ENCODE measurements around the gene TBC1D16.
"Not testable (repeated sequence)": the region's sequence is repeated elsewhere in the genome, so short reads cannot be mapped to it uniquely, and the experiment has no call there.

Gene TBC1D16

DNA sequence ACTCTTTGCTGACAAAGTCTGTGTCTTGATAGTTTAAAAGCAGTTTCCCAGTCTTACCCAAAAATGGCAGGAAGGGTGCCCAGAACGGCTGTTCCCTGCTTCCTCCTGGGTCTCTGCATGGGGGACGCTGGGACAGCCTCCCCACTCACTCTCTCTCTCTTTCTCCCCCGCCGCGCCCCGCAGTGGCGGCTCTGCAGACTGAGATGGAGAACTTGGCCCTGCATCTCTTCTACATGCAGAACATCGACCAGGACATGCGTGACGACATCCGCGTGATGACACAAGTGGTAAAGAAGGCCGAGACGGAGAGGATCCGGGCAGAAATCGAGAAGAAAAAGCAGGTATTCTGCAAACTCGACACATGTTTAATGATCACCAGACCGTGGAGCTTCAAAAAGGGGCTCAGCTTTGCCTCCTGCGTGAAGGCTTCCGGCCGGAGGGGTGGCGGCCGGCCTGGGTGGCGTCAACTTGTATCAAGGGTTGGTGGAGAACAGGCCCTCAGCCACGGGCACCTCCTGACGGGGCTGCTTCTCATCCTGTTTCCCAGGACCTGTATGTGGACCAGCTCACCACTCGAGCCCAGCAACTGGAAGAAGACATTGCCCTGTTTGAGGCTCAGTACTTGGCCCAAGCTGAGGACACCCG, 22.8 kb upstream of the TBC1D16 start:
- intact Hi-C loops (cut with DNase I), result no loop called here
- peak in 1 of 10 donors; percentile 79 for DNase-seq

DNA sequence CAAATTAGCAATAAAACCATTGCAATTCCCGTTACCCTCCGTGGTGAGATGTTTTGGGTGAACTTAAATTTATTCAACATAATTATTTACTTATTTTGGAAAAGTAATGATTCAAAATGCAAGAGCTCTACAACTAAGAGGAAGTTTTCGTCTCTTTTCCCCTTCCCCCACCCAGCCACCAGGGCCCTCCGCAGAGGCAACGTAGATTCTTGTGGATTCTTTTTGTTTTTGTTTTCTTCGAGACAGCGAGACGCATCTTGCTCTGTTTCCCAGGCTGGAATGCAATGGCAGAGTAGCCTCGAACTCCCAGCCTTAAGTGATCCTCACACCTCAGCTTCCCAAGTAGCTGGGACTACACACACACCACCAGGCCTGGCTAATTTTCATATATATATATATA, 19.9 kb upstream of the TBC1D16 start:
- intact Hi-C loops (cut with DNase I), result no loop called here
- DNase-seq, result peak in 1 of 10 donors; percentile 22

DNA sequence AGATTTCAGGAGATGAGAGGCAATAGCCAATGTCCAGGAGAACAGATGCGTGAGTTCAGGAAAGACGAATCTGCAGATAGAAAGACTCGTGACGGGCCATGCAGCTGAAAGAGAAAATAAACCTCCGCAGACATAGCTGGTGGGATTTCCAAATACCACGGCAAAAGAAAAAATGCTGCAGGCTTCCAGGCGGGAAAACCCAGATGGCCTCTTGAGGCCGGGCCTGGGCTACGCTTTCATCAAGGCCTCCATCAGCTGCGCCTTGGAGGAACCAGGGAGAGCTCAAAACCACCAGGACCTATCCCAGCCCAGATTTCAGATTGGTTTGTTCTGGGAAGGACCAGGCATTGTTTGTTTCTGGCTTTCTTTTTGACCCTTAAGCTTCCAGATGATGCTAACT, 17.4 kb upstream of the TBC1D16 start:
- peak in 1 of 10 donors; percentile 43 for DNase-seq
- intact Hi-C loops (cut with DNase I), result no loop called here

DNA sequence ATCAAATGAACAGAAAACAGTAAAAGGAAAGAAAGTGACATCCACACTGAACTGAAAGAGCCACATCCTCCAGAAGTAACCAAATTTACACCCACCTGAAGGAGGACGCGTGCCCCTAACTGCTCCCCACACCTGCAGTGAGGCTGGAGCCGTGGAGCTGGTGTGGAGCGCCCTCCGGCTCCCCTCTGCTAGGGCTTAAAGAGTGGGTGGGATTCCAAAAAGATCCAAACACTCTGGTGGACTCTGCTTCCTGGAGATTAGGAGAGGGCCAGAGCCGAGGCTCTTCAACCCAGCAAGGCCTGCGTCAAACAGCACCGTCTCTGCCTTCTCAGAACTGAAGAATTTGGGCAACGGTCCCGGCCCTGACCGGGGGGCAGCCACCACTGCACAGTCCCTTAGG, 16.0 kb upstream of the TBC1D16 start:
- intact Hi-C loops (cut with DNase I), result no loop called here
- DNase-seq, result peak in 1 of 10 donors; percentile 75

DNA sequence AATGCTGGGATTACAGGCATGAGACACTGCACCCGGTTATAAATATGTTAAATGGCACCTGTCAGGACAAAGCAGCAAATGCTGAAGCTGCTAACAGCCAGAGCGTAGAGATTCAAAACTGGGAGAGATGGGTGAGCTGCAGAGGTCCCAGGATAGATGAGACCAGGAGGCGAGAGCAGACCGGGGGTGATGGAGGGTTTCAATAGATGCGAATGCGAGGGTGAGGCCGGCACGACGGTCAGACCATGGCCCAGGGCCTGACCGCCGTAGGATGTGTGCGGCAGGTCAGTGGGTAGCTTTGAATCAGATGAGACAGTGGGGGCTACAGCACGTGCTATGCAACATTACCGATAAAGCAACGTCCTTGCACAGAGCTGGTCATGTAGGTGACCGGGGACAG, 15.0 kb upstream of the TBC1D16 start:
- DNase-seq, result peak in 2 of 10 donors; percentile 30 to 57
- intact Hi-C loops (cut with DNase I), result no loop called here

DNA sequence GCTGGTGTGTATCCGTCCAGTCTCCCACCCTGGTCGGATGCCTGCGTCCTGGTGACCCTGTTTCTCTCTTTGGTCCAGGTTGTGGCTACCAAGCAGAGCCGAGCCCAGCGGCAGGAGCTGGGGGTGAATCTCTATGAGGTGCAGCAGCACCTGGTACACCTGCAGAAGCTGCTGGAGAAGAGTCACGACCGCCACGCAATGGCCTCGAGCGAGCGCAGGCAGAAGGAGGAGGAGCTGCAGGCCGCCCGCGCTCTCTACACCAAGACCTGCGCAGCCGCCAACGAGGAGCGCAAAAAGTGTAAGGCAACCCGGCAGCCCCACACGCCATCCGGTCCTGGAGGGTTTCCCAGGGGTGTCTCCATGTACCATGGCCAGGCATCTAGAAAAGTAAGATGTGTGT, 14.3 kb upstream of the TBC1D16 start:
- intact Hi-C loops (cut with DNase I), result no loop called here
- peak in 2 of 10 donors; percentile 54 to 77 for DNase-seq

DNA sequence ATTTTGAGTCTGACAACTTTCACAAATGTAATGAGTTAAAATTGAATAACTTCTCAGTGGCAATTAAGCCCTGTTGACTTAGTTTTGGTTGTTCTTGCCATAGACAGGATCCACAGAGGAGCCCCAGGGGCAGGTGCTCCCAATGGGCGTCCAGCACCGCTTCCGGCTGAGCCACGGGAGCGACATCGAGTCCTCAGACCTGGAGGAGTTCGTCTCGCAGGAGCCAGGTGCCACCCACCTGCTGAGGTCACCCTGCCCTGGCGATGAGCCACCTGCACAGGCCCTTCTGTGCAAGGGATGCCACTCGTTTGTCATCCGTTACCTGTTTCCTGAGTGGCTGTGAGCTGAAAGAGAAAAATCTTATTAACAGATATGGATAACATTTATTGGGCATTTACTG, 11.5 kb upstream of the TBC1D16 start:
- intact Hi-C loops (cut with DNase I), result no loop called here
- DNase-seq, result peak in 1 of 10 donors; percentile 48

DNA sequence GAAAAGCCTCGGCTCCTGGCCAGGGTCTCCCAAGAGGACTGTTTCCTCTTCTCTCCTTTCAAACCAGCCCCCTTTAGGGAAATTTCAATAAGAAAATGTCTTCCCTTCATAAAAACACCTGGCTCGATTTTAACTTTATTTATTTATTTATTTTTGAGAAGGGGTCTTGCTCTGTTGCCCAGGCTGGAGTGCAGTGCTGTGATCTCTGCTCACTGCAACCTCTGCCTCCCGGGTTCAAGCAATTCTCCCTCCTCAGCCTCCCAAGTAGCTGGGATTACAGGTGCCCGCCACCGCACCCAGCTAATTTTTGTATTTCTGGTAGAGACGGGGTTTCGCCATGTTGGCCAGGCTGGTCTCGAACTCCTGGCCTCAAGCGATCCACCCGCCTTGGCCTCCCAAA, 11.0 kb upstream of the TBC1D16 start:
- peak in 1 of 10 donors; percentile 21 for DNase-seq
- intact Hi-C loops (cut with DNase I), result not testable (repeated sequence)

DNA sequence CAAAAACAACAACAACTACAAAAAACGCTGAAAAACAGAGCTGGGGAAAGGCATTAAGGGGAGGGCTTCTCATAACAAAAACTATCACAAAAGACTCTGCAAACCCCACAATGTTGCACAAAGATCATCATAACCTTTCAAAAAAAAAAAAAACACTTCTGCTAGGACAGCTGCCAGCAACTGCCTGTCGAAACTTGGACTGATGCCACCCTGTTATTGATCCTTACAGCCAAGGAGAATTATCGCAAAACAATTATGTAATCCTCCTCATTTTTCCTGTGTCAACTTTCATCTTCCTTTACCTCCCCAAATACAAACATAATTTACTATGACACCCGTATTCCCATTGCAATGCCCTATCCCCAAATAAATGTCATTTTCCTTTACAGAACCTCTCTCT, 10.0 kb upstream of the TBC1D16 start:
- DNase-seq, result no peak
- intact Hi-C loops (cut with DNase I), result no loop called here

DNA sequence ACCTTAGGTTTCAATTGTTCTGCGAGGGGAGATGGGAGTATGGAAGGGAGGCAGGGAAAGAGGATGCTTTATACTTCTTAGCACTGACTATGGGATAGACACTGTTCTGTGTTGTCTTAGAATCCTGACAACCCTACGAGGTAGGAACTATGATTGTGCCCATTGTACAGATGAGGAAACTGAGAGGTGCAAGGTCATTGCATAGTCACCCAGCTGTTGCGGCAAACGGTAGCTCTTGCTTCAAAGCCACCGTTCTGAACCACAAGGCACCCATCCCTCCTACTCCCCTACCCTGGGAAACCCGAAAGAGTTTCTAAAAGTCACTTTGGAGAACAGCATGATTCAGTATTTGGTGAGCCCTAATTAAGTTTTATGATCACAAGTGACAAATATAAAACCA, 8.3 kb upstream of the TBC1D16 start:
- intact Hi-C loops (cut with DNase I), result no loop called here
- no peak for DNase-seq

DNA sequence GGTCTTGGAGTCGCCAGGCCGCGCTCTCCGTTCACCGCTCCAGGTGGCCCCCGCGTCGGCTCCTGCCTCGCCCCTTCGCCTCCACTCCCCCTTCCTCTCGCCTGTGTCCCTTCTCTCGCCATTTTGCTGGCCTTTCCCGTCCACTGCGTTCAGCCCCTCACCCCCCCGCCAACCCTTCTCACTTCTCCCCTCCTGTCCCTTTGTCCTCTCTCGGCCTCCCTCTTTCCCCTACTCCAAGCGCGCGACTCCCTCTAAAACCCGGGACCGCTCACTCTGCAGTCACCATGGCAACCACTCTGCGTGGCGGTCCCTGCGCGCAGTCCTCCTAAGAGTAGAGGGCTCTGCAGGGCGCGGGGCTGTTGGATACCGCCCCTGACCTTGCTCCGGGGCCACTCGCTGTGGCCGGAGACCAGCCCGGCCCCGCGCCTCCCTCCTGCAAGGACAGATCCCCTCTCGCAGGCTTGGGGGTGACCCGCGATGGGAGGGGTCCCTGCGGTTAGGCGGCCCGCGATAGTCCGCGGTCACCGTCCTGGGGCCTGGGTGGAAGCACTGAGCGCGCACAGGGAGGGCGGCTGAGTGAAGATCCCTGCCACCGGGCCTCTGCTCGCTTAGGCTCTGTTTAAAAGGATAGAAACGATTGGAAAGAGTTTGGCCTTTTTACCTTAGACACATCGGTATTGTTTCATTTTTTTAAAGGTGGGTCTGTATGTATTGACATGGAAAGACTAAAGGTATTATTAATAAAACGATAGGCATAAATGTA, 1.2 kb upstream of the TBC1D16 start:
- DNase-seq, result peak in 7 of 10 donors; percentile 26 to 92 (median 55)
- intact Hi-C loops (cut with DNase I), result no loop called here

DNA sequence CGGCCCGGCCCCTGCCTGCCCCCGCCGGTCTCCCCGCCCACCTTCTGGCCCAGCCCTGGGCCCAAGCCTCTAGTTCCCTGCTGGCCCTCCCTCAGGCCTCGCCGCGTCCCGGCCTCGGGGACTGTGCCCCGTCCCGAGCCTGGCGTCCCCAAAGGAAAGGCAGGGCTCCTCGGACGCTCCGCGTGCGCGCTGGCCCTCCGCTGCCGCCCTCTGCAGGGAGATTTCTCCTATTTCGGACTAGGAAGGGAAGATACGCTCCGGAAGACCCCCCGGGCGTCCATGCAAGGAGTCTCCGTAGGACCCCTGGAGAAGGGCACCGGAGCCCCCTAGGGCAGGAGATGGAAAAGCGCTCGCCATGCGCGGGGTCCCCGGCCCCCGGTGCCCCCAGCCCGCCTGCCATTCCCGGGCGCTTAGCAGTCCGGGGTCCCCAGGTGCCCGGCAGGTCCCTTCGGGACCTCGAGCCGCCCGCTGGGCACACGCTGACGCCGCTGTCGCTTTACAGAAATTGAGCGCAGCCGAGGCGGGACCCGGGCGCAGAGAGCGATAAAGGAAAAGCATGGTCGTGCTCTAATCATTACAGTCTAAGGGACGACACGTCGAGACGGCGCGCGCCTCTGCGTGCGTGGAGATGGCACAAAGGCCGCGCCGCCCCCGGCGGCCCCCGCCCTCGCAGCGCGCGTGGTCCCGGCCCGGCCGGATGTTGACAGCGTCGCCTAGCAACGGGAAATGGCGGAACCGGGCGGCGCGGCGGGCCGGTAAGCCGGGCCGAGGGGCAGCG, 454 bp upstream of the TBC1D16 start, which contains the start of gene CCDC40:
TSS of gene CCDC40 (plus strand) at position 706 of the 778 bp plus-strand sequence. CDS start at position 727, 21 bp downstream.
- intact Hi-C loops (cut with DNase I), result no loop called here
- DNase-seq, result peak; percentile 64 to 95 (median 74)

DNA sequence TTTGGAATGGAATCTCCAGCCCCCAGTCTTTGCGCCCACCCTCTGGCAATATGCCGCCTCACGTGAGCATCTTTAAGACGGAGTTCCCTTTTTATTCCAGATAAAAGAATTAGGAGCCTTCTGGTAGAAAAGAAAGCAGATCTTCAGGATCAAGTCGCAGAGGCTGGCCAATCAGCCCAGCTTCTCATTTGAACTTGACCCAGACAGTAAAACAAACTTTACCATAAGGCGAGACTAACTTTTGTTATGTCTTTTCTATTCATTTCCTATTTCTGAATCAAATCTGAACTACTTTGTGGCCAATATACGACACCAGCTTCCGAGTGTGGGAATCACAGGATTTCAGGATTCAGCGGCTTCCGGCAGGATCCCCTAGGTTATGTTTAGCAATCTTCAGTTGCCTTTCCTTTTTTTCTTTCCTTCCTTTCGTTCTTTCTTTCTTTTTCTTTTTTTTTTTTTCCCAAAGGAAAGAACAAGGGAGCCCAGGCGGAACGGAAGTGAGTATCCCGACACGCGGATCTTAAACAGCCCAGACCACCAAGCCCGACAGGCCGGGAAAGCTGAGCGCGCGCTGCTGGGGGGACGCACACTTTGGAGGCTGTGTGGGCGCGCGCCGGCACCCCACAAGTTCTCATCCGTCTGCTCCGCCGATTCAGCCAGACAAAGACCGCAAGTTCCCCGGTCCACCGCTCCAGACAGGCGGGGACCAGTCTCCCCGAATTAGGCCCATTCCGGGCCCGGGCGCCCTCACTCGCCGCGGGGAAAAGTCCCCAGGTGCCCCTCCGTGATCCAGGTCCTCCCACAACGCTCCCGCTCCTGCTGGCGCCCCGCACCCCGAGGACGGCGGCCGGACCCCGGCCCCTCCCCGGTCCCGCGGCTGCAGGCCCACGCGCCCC, 633 bp downstream of the TBC1D16 start:
- DNase-seq, result peak in 4 of 10 donors; percentile 17 to 90 (median 62)
- intact Hi-C loops (cut with DNase I), result no loop called here

DNA sequence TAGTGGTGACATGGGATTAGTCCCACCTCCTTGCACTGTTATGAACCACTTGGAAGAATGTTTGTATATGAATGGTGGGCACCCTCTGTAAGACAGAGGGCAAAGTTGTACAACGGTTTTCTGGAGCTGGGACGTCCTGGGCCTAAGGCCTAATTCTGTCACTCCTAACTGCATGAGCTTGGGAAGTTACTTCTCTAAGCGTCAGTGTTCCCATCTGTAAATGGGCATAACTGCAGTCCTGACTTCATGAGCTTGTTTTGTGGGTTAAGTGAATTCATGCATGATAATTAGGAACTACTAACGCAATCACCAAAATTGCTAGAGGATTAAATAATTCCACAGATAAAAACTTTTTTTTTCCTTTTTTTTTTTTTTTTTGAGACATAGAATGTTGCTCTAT, 1.8 kb downstream of the TBC1D16 start:
- intact Hi-C loops (cut with DNase I), result no loop called here
- peak in 1 of 10 donors; percentile 4 for DNase-seq

DNA sequence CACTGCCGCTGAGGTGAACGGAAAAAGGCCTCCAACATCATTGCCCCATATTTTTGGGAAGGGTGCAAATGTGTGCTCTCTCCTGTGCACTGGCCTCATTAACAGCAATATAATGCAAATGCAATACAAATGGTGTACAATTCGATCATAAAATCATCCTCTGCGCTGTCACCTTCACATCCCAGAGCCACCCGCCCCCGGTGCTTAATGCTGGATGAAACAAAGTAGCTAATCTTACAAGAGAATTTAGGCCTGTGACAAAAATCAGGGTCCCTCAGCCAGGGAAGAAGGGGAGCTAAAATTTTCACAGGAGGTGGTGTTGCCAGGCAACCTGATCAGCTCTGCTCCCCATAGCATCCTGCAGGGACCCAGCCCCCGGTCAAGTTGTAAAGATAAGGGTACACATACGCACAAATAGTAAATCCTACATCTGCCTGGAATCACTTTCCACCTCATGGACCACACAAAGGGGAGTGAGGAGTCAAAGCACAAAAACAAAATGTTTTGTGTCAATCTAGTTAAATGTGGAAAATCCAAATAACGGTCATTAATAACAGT, 3.0 kb downstream of the TBC1D16 start:
- intact Hi-C loops (cut with DNase I), result no loop called here
- peak in 2 of 10 donors; percentile 8 to 44 for DNase-seq

DNA sequence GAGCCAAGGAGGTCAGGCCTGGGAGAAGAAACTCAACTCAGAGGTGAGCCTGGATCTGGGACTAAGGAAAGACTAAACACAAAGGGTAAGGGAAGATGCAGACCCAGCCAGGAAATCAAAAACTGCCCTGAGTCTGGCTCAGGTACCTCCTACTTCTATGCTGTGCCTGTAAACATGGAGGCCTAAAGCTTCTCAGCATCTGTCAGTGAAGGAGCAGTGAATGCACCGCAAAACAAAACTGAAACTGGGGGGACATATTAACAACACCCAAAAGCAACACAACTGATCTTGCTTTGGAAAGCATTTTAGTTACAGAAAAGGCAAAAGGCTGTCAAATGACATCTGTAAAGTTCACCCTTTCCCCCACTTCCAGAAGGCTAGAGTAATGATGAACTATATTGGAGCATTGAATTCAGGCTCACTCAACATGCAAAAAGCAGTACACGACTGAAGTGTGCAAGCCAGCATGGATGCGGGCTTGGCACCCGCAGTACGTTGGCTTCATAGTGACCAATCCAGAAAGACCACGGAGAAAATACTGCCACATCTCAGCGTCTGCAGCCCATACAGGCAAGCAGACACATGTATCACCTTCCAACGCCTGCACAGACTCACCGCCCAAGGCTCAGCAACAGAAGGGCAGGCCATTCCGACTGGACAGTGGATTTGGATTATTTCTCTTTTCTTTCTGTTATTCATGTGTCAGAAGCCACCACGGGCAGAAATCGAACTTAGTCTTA, 3.8 kb downstream of the TBC1D16 start:
- DNase-seq, result peak in 2 of 10 donors; percentile 40 to 60

DNA sequence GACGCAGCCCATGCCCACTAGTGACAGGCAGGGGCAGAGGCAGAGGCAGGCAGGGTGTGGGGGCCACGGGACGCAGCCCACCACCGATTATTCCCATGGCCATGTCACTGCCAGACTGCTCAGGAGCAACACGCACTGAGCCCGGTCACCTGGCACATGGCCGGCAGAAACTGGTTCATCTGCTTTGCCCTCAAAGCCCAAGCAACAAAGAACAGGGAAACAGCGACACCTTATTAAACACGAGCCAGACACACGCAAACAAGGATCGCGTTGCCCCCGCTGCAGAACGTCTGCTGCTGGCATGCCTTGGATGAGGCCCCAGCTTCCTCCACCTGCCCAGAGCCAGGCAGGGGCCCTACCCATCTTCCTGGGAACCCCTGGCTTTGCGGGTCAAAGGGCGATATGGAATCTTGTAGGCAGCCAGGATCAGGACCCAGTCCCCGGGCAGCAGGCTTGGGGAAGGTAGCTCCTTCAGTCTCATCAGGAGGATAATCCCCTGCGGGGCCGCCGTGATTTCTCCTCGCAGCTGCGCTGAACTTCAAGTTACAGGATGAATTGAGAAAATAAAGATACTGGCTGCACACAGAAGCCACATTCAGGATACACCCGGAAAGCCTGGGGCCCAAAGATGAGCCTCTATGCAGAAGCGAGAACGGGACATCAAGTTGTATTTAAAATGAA, 4.8 kb downstream of the TBC1D16 start:
- intact Hi-C loops (cut with DNase I), result no loop called here
- DNase-seq, result peak in 2 of 10 donors; percentile 34 to 70

More for the DNA sequence above, 3.8 kb downstream of the TBC1D16 start:
- intact Hi-C loops (cut with DNase I), result no loop called here

DNA sequence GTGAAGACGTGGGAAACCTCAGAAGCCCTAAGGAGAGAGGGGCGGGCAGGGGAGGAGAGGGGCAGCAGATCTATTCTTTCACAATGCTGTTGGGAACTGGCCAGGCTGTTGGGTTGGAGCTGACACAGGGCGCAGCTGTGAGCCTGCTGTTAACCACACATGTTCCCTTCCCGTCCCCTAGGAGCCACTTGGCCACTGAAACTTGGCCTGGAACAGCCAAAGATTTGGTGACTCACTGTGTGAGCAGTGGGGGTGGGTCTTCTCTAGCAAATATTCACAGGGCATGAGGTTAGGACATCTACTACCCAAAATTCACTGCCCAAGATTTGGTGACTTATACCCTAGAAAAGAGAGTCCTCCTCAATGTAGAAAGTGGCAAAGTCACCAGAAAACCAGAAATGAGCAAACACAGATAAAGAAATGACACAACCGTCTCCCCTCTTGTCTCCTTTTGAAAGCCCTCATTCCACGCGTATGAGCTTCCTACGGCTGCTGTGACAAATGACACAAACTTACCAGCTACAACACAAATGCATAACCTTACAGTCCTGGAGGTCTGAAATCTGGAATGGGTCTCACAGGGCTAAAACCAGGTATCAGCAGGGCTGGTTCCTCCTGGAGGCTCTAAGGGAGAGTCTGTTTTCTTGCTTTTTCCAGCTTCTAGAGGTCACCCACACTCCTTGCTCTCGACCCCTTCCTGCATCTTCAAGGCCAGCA, 6.3 kb downstream of the TBC1D16 start:
- intact Hi-C loops (cut with DNase I), result no loop called here
- peak in 2 of 10 donors; percentile 25 to 88 for DNase-seq

Data from posterior cingulate gyrus (tissue), 11 donors.